Uterus (tissue), 2 donors: ENCODE data around the gene RGS9BP.

Experiments used
- CTCF ChIP-seq, 4 experiments: fragments of 200-600 bp in 2 of 4; fragments of 450-650 bp in 2 of 4; sonication (generic) in 2 of 4; IDR thresholded peaks; one replicate each; pipeline ENCODE4 v1.5.1; 2016 to 2019; ENCODE audit warnings: antibody characterized with exemption in 4 of 4, mild to moderate bottlenecking in 2 of 4, moderate library complexity in 1 of 4
- POLR2A ChIP-seq, 2 donors: fragments of 450-650 bp; IDR thresholded peaks; one replicate each; pipeline ENCODE4 v1.6.1; 2016; ENCODE audit warnings: antibody characterized with exemption in 2 of 2, mild to moderate bottlenecking in 1 of 2, moderate library complexity in 1 of 2

GRCh38 chr19:32702010-32702409 lies 26.4 kb downstream of the RGS9BP start:
- TF ChIP-seq CTCF (IDR thresholded peaks at IDR 0.05) (no peak), POLR2A (IDR thresholded peaks at IDR 0.05) (no peak)
